Activated CD4-positive, alpha-beta T cell treated with anti-CD3 and anti-CD28 coated beads, Interleukin-2, amount 50 U/mL, for 24 hours (primary cell): ENCODE measurements around the gene GAS7.

Experiments used
- DNase-seq, 2 donors: peaks; one replicate each; pipeline ENCODE4 v3.0.0-alpha.2; 2020; ENCODE audit warnings: low read depth in 1 of 2, low spot score in 1 of 2

Gene GAS7

GRCh38 chr17:10171581-10171981 is 26.8 kb downstream of the GAS7 start:
- no peak for DNase-seq

GRCh38 chr17:10171122-10171571 is 27.3 kb downstream of the GAS7 start:
- no peak for DNase-seq

- DNase-seq, result no peak
Measured at GRCh38 chr17:10170233-10170632, 28.2 kb downstream of the GAS7 start.

- no peak for DNase-seq
Measured at GRCh38 chr17:10169290-10169689, 29.1 kb downstream of the GAS7 start.

DNA sequence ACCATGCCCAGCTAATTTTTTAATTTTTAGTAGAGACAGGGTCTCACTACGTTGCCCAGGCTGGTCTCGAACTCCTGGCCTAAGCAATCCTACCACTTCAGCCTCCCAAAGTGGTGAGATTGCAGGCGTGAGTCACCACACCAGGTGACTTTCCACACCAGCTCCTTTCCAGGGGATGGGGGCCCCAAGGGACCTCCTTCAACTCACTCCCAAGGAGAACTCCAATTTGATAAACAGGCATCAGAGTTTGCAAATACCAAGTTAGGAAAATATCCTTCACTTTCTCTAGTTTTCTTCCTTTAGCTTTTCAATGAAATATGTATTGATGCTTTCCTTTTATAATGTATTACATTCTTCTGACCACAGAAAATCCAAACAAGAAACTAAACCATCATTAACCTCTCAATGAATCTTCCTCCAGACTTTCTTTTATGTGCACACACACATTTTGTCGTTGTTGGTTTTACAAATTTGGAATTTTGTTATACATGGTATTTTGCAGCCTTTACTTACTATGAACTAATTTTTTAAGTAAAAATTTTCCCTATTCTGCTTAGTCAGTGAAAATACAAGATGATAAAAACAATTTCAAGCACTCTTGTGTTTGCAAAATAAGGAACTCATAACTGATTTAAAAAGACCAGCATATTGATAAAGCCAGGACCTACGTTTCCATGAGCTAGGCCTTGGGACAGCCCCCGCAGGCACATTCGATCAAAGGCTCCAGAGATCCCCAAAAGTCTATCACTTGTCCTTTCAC is 32.0 kb downstream of the GAS7 start:
- no peak for DNase-seq

GRCh38 chr17:10162096-10162495 is 36.3 kb downstream of the GAS7 start:
- DNase-seq, result no peak

DNA sequence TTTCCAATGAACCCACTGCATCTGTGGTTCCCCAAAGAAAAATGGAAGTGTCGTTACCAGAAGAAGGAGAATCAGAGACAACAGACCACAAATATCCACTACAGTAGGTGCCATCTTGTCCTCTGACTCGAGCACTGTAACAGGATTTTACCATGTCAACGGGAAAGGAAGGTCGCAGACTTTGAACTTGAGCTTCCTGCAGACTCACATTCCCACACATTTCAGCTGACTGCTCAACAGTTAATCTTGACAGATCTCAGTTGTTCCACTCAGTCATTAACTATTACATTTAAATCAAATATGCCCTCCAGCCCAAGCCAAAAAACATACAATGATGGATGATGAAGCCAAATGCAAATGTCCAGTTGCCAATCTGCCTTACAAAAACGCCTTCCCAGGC is 37.0 kb downstream of the GAS7 start:
- no peak for DNase-seq

DNA sequence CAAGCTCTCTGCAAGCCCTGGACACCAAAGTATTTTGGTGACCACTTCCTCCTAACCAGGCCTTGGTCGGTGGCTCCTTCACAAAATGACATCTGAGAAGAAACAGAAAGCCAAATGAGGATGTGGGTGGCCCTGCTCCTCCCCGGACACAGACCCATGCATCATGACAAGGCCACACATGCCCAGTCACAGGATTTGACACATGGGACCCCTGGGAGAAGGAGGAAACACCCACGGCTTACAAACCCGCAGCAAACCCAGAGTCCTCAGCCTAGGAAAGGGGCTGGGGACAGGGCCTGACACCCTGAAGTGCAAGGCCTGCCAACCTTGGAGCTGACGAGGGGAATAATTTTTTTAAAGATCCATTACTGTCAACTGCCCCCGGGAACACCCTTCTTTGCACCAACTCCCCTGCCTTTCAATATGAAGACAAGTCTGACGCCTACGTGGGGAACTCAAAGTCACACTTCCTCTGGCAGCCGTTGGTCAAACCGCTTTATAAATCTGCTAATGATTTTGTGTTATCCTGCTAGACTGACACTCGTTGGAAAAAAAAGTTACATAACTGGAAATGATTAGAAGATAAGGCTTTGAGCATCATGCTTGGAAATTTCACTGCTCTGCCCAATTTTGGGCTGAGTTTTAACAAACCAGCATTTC is 41.3 kb downstream of the GAS7 start:
- DNase-seq, result no peak

GRCh38 chr17:10156599-10156947 is 41.8 kb downstream of the GAS7 start:
- no peak for DNase-seq

DNA sequence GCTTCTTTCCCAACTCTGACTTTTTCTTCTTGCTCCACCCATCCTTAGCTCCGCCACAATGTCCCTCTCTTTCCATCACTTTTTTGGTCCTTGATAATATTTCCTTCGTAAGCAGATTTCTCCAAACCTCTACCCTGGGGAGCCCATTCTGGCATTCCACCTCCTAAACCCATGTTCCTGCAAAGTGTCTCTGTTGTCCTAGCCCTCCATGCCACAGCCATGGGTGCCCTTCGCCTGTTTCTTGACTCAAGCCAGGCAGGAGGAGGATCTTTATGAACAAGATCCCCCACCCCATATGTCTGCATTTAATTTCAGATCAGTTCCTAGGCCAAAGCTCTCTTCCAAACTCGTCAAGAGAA is 42.4 kb downstream of the GAS7 start:
- DNase-seq, result no peak

DNA sequence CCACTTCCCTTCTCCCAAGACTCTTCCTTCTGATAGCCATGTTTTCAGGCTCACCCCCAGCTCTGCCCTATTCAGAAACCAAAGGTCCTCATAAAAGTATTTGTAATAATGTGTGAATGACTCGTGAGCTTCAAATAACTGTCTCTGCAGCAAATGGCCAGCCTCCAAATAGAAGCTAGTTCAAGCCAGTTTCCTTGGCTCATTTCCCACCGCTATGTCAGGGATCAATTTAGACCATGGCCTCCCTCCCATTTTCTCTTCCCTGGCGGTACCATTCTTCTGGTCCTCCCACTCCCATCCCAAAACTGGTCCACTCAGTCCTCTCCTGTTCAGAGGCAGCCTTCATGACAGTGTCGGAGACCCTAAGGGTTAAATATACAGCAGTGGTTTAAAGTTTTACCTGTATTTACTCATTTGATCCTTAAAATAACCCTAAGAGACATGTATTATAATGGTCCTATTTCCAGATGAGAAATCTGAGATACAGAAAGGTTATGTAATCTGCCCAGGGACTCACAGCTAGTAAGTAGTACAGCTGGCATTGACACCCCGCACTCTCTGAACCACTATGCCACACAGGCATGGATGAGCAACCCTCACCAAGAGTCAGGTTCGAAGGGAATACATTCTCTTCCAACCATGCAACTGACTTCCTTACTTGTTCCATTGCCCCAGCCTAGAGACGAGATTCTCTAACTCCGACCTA is 42.9 kb downstream of the GAS7 start:
- DNase-seq, result no peak

DNA sequence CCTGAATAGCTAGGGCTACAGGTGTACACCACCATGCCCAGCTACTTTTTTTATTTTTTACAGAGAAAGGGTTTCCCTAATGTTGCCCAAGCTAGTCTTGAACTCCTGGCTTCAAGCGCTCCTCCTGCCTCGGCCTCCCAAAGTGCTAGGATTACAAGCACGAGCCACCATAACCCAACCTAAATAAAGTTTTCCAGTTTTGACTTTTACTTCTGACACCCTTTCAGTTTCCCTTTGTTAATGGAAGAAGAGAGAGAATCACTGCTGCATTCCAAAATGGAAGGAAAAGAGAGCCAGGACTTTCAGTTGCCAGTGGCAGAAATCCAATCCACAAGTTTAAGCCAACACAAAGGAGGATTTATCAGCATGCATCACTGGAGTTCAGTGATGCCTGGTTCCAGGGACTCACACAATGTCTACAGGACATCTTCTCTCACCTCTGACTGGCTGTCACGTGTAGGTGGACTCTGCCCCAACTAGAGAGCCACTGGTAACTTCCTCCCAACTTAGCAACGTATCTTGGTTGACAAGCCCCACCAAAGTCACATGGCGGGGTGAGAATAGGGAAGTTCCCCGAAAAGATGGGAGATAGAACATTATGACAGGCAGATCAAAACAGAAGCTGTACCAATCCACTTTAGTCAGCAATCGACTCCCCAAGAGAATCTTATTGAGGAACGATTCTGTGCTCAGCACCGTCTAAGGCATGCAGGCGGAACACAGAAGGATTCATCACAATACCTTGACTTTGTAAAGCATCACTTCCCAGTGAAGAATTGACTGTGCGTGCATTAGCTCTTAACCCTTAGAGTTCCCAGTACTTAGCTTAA is 46.5 kb downstream of the GAS7 start:
- DNase-seq, result no peak

GRCh38 chr17:10149573-10150399 is 48.6 kb downstream of the GAS7 start:
- DNase-seq, result no peak

DNA sequence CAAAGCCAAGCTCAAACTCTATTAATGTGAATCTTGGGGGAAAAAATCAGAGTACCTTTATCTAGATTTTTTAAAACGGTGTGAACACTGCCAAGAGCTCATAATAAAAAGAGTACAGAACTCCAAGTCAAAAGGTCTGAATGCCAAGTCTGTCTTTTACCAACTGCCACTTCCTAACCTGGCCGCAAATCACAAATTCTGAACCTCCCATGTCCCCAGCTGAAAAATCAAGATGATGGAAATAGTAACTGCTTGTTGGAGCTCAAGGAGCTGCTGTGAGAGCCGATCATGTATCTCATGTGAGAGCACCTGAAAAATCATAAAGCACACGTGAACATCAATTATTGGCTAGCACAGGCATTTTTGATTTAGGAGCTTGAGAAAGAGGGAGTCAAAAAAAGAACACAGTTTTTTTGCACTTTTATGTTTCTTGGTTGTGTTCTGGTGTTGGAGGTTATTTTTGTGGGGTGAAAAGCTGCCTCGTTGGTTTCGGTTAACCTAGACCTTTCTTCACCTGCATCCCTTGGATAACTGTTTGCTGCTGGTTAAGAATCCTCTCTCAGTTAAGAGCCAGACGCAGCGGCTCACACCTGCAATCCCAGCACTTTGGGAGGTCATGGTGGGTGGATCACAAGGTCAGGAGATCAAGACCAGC is 50.5 kb downstream of the GAS7 start:
- no peak for DNase-seq

- no peak for DNase-seq
Measured at GRCh38 chr17:10147040-10147439, 51.4 kb downstream of the GAS7 start.

DNA sequence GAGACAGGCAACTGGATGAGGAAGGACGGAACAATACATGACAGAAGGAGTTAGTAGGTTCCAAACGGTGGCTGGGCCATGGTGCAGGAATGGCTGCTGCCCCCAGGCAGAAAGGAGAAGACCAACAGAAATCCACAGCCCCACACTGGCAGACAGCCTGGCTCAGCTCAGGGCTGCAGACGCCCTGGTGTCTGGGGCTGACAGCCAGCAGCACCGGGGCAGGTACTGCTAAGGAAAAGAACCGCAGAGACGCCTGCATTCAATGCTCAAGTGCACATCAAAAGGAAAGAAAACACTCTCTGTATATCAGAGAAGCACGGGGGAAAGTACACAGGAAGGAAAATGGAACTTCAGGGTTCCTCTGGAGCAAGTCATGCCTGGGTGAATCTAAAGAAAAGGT is 53.4 kb downstream of the GAS7 start:
- no peak for DNase-seq

DNA sequence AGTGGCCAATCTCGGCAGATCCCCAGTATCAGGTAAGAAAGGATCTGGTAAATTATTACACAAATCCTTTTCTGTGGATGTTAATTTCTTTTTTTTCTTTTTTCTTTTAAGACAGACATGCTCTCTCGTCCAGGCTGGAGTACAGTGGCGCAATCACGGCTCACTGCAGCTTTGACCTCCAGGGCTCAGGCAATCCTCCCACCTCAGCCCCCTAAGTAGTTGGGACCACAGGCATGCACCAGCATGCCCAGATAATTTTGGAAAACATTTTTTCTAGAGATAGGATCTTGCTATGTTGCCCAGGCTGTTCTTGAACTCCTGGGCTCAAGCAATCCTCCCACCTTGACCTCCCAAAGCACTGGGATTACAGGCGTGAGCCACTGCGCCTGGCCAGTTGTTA is 54.0 kb downstream of the GAS7 start:
- no peak for DNase-seq

DNA sequence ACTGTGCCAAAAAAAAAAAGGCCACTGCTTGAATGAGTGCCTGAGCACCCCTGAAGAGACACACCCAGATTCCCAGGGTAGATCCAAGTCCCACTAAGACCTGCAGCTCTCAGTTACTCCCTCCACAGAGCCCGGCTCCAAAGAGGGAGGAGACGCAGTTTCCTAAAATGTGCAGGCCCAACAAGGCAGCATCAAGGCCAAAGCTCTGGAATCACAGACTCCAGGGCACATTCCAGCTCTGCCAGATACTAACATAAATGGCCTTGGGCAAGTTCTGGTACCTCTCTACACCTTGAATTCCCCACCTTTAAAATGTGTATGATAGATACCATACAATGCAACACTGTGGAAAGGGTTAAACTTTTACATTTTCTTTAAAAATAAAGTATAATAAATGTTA is 57.0 kb downstream of the GAS7 start:
- DNase-seq, result no peak

DNA sequence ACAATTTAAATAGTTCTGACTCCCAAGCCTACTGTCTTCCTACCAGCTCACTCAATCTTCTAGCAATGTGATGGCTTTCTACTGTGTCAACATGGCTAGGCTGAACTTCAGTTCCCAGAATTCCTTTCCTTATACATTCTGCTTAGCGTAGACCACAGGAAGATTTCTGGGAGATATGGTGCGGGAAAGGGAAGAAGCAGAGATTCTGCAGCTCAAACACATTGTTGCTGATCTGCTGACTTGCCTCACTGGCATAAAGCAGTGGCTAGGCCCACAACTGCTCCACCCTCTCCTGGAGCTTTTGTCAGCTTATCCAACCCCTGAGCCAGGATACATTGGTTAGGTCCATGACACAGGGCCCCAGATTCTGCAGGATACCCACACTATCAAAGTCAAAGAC is 58.8 kb downstream of the GAS7 start:
- DNase-seq, result no peak
